Type B pancreatic cell (in vitro differentiated cells): ENCODE data around the gene HSP90AA1. TPM values are rescaled to one million over a fixed set of nuclear protein-coding genes. Genes with fewer than 3 reads are reported as not detected.

ENCODE experiments used
- DNase-seq: peaks from one replicate; pipeline ENCODE4 v3.0.0; 2021; ENCODE audit warnings: mixed read lengths; ENCODE audit not compliant: unreplicated experiment; ENCODE audit errors: extremely low spot score
- H3K27ac Mint-ChIP-seq: 2 replicates; pipeline ENCODE4 v1.8.0; 2021; ENCODE audit warnings: mild to moderate bottlenecking, mixed read lengths
- H3K27me3 Mint-ChIP-seq: 2 replicates; pipeline ENCODE4 v1.8.0; 2021; ENCODE audit warnings: mixed read lengths
- H3K36me3 Mint-ChIP-seq: 2 replicates; pipeline ENCODE4 v1.8.0; 2021; ENCODE audit warnings: mixed read lengths
- H3K4me1 Mint-ChIP-seq: one replicate; pipeline ENCODE4 v1.8.0; 2021; ENCODE audit warnings: mixed read lengths; ENCODE audit not compliant: unreplicated experiment
- H3K4me3 Mint-ChIP-seq: 2 replicates; pipeline ENCODE4 v1.8.0; 2021; ENCODE audit warnings: mild to moderate bottlenecking, mixed read lengths
- H3K9me3 Mint-ChIP-seq: 2 replicates; pipeline ENCODE4 v1.8.0; 2021; ENCODE audit warnings: mixed read lengths
- total RNA-seq: library from RNA; stranded (reverse); gene quantifications from 2 replicates; pipeline ENCODE4 v1.2.1, GENCODE V29; 2021; ENCODE audit warnings: low replicate concordance
- TF ChIP-seq, protein P1 (sequence below): fragments of 200-600 bp; sonication (generic); conservative IDR thresholded peaks from 2 replicates; pipeline ENCODE4 v1.5.0; 2021; ENCODE audit warnings: antibody characterized with exemption, mild to moderate bottlenecking

The HSP90AA1 gene
- total RNA-seq, 1 donor from 2014 or later = 585 TPM

DNA sequence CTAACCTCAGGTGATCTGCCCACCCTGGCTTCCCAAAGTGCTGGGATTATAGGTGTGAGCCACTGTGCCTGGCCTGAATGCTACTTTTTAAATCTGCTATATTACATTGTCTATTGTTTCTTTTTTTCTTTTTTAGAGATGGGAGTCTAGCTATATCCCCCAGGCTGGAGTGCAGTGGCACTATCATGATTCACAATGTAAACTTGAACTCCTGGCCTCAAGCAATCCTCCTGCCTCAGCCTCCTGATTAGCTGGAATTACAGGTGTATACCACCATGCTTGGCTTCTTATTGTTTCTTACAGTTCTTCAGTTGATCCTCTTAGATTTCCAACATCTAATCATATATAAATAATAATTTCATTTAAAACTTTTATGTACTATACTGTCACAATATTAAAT, 37.6 kb upstream of the HSP90AA1 start:
- H3K9me3 Mint-ChIP-seq = no peaks in the 10 kb centered on the region
- H3K4me3 Mint-ChIP-seq = no peak overlapping the region
- H3K27ac Mint-ChIP-seq = no peak overlapping the region

DNA sequence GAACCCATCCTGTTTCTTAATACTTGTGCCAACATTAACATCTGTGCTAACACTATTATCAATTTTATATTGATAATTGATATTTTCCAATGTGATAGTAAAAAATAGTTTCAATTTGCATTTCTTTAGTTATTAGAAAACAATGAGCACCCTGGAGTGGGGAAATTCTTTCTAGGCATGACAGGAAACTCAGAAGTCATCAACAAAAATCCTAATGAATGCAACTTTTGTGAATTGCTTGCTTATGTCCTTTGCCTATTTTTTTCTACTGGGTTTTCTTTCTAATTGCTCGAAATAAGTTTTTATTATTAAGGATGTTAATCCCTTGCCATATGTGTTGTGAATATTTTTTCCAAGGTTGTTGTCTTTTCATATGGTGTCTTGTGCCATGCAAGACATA, 34.7 kb upstream of the HSP90AA1 start:
- no peak for DNase-seq
- no peak overlapping the region for H3K27ac Mint-ChIP-seq
- H3K4me3 Mint-ChIP-seq = no peak overlapping the region
- no peaks in the 10 kb centered on the region for H3K9me3 Mint-ChIP-seq
- peaks cover 9% of the 10 kb centered on the region for H3K4me1 Mint-ChIP-seq
- TF ChIP-seq, protein P1, sequence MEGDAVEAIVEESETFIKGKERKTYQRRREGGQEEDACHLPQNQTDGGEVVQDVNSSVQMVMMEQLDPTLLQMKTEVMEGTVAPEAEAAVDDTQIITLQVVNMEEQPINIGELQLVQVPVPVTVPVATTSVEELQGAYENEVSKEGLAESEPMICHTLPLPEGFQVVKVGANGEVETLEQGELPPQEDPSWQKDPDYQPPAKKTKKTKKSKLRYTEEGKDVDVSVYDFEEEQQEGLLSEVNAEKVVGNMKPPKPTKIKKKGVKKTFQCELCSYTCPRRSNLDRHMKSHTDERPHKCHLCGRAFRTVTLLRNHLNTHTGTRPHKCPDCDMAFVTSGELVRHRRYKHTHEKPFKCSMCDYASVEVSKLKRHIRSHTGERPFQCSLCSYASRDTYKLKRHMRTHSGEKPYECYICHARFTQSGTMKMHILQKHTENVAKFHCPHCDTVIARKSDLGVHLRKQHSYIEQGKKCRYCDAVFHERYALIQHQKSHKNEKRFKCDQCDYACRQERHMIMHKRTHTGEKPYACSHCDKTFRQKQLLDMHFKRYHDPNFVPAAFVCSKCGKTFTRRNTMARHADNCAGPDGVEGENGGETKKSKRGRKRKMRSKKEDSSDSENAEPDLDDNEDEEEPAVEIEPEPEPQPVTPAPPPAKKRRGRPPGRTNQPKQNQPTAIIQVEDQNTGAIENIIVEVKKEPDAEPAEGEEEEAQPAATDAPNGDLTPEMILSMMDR = no peak
- H3K36me3 Mint-ChIP-seq = no peaks in the 10 kb centered on the region
- H3K27me3 Mint-ChIP-seq = no peaks in the 10 kb centered on the region

More for the DNA sequence above, 37.6 kb upstream of the HSP90AA1 start:
- TF ChIP-seq, protein P1 = no peak
- DNase-seq = no peak
- no peaks in the 10 kb centered on the region for H3K36me3 Mint-ChIP-seq
- no peaks in the 10 kb centered on the region for H3K27me3 Mint-ChIP-seq
- H3K4me1 Mint-ChIP-seq = peaks cover 9% of the 10 kb centered on the region

GRCh38 chr14:102120888-102121287, 34.0 kb upstream of the HSP90AA1 start:
- H3K27me3 Mint-ChIP-seq = no peaks in the 10 kb centered on the region
- TF ChIP-seq, protein P1 = no peak
- H3K9me3 Mint-ChIP-seq = no peaks in the 10 kb centered on the region
- peaks cover 4% of the 10 kb centered on the region for H3K4me1 Mint-ChIP-seq
- no peaks in the 10 kb centered on the region for H3K36me3 Mint-ChIP-seq
- H3K4me3 Mint-ChIP-seq = no peak overlapping the region
- DNase-seq = no peak
- H3K27ac Mint-ChIP-seq = no peak overlapping the region

- no peak overlapping the region for H3K27ac Mint-ChIP-seq
- H3K9me3 Mint-ChIP-seq = no peaks in the 10 kb centered on the region
- no peaks in the 10 kb centered on the region for H3K27me3 Mint-ChIP-seq
- no peak overlapping the region for H3K4me3 Mint-ChIP-seq
- H3K36me3 Mint-ChIP-seq = no peaks in the 10 kb centered on the region
- DNase-seq = no peak
- no peaks in the 10 kb centered on the region for H3K4me1 Mint-ChIP-seq
- TF ChIP-seq, protein P1 = no peak
These were observed 31.0 kb upstream of the HSP90AA1 start for GRCh38 chr14:102117852-102118251.

DNA sequence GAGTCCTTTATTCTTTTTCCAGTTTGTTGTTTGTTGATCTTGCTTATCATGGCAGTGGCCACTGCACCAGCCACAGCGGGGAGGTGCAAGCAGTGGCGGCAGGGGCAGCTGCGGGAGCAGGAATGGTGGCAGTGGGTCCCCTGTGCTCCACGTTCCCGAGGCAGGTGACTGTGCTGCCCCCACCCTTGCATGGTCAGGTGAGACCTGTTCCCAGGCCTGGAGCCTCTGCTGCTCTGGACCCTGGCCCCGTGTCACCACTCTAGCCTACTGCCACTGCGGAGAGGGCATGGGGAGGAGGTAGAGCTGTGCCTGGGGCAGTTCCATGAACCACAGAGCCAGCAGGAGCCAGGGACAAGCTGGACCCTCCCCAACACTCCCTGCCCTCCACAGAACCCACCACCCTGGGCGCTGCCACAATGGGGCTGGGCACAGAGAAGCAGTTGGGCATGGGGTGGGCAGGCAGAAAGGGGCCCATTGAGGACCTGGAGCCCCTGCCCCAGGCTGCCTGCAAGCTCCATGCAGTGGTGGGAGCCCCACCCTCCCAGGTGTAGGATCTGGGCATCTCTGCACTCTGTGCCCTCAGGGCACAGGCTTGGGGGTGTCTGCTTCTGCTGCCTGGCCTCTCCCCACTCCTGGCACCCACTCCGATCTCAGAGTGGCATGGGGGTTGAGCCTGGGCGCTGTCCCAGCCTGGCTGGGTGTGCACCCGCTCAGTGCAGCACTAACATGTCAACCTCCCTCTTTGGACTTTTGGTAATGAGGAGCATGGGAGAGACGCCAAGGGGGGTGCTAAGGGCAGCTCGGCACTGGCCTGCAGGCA, 29.7 kb upstream of the HSP90AA1 start:
- H3K4me1 Mint-ChIP-seq = no peaks in the 10 kb centered on the region
- no peaks in the 10 kb centered on the region for H3K9me3 Mint-ChIP-seq
- no peak overlapping the region for H3K4me3 Mint-ChIP-seq
- TF ChIP-seq, protein P1 = no peak
- DNase-seq = no peak
- H3K27me3 Mint-ChIP-seq = no peaks in the 10 kb centered on the region
- no peak overlapping the region for H3K27ac Mint-ChIP-seq
- no peaks in the 10 kb centered on the region for H3K36me3 Mint-ChIP-seq
